T-helper 9 cell (primary cell): ENCODE results near the gene CACNA1A.
"Not testable (repeated sequence)": the region's sequence is repeated elsewhere in the genome, so short reads cannot be mapped to it uniquely, and the experiment has no call there.

Source experiments
- DNase-seq: peaks from one replicate; pipeline ENCODE4 v3.0.0-alpha.2; 2020

The CACNA1A gene

DNA sequence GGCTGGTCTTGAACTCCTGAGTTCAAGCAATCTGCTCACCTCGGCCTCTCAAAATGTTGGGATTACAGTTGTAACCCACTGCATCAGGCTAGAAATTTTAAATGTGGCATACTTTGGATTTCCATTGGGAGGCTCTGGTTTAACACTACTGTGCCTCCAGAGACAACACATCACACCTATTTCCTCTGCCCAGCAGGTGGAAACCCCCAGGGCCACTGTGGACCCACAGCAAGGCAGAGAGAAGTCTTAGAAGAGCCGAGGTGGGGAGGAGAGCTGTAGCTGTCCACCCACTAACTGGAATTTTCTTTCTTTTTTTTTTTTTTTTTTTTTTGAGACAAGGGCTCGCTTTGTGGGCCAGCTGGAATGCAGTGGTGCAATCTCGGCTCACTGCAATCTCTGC is 316.7 kb downstream of the CACNA1A start:
- DNase-seq, result no peak

DNA sequence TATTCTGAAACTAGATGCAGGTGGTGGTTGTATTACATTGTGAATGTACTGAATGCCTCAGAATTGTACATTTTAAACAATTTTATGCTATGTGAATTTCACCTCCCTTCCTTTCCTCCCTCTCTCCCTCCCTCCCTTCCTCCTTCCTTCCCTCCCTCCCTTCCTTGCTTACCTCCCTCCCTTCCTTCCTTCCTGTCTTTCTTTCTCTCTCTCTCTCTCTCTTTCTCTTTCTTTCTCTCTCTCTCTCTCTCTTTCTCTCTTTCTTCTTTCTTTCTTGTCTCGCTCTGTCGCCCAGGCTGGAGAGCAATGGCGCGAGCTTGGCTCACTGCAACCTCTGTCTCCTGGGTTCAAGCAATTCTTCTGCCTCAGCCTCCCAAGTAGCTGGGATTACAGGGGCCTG is 318.9 kb downstream of the CACNA1A start:
- DNase-seq, result no peak

DNA sequence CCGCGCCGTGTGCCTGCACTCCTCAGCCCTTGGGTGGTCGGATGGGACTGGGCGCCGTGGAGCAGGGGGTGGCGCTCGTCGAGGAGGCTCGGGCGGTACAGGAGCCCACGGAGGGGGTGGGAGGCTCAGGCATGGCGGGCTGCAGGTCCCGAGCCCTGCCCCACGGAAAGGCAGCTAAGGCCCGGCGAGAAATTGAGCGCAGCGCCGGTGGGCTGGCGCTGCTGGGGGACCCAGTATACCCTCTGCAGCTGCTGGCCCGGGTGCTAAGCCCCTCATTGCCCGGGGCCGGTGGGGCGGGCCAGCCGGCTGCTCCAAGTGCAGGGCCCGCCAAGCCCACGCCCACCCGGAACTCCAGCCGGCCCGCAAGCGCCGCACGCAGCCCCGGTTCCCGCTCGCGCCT is 319.6 kb downstream of the CACNA1A start:
- DNase-seq, result not testable (repeated sequence)

DNA sequence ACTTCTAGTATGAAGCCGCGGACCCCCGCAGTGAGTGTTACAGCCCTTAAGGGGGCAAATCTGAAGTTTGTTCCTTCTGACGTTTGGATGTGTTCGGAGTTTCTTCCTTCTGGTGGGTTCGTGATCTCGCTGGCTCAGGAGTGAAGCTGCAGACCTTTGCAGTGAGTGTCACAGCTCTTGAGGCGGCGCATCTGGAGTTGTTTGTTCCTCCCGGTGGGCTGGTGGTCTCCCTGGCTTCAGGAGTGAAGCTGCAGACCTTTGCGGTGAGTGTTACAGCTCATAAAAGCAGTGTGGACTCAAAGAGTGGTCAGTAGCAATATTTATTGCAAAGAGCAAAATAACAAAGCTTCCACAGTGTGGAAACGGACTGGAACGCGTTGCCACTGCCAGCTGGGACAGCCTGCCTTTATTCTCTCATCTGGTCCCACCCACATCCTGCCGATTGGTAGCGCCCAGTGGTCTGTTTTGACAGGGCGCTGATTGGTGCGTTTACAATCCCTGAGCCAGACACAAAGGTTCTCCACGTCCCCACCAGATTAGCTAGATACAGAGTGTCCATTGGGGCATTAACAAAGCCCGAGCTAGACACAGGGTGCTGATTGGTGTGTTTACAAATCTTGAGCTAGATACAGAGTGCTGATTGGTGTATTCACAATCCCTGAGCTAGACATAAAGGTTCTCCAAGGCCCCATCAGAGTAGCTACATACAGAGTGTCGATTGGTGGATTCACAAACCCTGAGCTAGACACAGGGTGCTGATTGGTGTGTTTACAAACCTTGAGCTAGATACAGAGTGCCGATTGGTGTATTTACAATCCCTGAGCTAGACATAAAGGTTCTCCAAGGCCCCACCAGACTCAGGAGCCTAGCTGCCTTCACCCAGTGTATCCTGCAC is 320.3 kb downstream of the CACNA1A start:
- DNase-seq, result not testable (repeated sequence)

DNA sequence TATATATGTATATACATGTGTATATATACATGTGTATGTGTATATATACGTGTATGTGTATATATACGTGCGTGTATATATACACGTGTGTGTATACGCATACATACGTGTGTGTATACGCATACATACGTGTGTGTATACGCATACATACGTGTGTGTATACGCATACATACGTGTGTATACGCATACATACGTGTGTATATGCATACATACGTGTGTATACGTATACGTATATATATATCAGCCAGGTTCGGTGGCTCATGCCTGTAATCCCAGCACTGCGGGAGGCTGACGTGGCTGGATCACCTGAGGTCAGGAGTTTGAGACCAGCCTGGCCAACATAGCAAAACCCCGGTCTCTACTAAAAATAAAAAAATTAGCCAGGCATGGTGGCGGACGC is 321.4 kb downstream of the CACNA1A start:
- not testable (repeated sequence) for DNase-seq

DNA sequence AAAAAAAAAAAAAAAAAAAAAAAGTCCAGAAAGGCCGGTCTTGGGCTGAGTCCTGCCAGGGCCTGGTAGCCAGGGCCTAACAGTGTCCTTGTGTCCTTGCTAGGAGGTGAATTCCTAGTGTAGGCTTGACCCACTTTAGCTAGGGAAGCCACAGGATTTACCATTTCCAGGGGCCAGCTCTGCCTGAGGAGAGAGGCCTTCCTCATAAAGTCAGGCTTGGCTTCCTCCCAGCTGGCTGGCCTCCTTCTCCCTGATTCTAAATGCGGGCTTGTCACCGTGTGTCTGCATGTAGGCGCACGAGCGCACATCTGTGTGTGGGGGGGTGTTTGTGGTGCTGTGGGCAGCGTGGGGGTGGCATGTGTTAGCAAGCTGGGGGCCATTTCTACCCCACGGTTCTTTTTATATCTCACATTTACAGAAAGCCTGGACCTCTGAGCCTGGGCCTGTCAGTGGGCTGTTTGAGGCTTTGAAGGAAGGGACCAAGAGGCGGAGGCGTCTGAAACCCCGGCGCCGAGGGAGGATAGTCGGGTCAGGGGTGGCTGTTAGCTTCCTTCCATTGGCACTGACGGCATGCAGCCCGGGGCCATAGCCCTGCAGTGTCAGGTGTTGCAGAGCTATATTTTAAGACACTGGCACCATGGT is 324.4 kb downstream of the CACNA1A start:
- no peak for DNase-seq

DNA sequence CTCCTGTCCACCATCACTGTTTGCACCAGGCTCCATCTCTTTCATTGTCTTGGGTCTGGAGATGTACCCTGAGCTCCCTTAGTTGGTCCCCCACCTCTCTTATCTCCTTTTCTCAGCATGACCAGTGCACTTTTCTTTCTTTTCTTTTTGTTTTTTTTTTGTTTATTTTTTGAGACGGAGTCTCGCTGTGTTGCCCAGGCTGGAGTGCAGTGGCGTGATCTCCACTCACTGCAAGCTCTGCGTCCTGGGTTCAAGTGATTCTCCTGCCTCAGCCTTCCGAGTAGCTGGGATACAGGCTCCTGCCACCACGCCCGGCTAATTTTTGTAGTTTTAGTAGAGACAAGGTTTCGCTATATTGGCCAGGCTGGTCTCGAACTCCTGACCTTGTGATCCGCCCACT is 328.0 kb downstream of the CACNA1A start:
- DNase-seq, result not testable (repeated sequence)

DNA sequence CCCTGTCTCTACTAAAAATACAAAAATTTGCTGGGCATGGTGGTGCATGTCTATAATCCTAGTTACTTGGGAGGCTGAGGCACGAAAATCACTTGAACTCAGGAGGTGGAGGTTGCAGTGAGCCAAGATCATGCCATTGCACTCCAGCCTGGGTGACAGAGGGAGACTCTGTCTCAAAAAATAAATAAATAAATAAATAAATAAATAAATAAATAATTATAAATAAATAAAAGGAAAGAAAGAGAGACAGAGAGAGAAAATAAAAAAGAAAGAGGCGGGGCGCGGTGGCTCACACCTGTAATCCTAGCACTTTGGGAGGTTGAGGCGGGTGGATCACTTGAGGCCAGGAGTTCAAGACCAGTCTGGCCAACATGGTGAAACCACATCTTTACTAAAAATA is 328.7 kb downstream of the CACNA1A start:
- not testable (repeated sequence) for DNase-seq

DNA sequence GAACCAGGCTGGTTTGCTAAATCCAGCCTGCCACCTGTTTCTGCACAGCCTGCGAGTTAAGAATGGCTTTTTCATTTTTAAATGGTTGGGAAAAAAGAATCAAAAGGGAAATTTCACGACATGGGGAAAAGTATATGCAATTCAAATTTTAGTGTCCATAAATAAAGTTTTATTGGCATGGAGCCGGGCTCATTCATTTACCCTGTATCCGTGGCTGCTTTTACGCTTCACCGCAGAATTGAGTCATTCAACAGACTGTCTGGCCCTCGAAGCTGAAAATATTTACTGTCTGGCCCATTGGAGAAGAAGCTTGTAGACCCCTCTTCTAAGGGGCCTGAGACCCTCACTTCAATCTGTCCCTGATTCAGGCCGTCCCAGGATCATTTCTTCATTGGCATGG is 329.9 kb downstream of the CACNA1A start:
- no peak for DNase-seq

DNA sequence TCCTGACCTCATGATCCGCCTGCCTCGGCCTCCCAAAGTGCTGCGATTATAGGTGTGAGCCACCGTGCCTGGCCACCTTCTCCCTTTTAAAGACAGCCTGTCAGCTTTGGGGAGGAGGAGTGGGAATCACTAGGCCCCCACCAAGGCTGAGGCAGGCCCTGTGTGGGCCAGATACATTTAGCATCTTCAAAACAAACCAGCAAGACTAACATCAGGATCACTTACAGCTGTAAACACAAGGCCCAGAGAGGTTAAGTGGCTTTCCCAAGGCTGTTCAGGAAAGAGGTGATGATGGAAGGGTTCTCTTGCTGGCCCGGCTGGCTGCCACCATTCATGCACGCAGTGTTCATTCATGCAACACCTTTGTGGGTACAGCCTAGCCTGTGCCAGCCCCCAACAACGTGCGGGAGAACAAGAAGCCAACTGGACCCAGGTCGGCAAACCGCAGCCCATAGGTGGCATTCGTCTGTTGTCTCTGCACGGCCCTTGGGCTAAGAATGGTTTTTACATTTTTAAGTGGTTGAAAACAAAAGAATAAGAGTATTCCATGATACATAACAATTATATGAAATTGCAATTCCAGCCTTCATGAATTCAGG is 333.0 kb downstream of the CACNA1A start:
- DNase-seq, result no peak

DNA sequence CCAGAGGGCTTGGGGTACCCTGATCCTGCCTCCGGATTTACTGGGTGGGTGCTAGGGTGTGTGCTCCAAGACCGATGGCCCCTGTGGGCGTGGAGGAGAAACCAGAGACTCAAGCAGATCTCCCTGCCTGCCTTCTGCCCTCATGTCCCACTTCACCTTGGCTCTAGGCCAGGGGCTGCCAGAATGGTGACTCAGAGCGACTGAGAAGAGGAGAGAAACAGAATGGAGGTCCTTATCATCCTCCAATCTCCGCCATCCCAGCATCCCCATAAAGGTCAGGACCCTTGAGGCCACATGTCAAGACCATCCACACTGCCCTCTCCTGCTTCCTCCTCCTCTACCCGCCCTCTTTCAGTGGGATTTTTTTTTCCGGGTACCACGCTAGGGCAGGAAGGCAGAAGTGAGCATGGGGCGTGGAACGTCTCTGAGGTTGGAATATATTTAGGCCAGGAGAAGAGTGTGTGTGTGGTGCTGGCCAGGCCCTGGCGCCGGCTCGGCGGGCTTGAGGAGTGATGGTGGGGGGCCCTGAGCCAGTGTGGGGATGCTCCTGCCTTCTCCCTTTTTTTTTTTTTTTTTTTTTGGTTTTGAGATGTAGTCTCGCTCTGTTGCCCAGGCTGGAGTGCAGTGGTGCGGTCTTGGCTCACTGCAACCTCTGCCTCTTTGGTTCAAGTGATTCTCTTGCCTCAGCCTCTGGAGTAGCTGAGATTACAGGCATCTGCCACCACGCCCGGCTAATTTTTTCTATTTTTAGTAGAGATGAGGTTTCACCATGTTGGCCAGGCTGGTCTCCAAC is 333.7 kb downstream of the CACNA1A start:
- DNase-seq, result peak; percentile 76

DNA sequence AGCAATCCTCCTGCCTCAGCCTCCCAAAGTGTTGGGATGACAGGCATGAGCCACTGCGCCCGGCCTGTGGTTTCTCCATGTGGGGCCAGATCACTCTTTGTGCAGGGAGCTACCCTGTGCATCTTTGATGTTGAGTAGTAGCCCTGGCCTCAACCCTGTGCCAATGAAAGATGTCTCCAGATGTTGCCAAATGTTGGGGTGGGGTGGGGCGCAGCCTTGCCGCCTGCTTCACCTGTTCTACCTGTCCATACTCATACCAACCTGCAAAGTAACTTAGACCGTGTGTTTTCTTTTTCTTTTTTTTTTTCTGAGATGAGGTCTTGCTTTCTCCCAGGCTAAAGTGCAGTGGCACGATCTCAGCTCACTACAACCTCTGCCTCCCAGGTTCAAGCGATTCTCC is 335.1 kb downstream of the CACNA1A start:
- DNase-seq, result no peak

DNA sequence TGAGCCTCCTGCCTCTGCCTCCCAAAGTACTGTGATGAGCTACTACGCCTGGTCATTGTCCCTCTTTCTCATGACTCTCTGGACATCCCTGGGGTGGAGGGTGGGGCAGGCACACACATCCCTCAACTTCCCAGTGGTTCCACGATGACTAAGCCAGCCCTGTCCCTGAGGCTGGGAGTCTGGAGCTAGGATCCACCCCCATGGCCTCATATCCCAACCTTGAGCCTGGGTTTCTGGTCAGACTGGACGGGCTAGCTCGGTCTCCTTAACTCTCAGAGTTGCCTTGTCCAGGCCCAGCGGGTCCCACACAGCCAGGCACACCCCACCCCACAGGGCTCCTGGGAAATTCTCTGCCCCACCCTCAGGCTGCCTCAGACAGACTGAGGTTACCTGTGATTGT is 336.5 kb downstream of the CACNA1A start:
- DNase-seq, result no peak

DNA sequence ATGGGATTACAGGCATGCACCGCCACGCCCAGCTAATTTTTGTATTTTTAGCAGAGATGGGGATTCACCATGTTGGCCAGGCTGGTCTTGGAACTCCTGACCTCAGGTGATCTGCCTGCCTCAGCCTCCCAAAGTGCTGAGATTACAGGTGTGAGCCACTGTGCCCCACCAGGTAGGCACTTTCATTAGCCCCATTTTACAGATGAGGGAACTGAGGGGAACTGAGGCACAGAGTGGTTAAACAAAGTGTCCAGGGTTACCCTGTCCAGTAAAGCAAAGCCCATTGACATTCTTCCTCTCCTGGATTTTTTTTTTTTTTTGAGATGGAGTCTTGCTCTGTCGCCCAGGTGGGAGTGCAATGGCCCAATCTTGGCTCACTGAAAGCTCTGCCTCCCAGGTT is 340.1 kb downstream of the CACNA1A start:
- DNase-seq, result not testable (repeated sequence)

DNA sequence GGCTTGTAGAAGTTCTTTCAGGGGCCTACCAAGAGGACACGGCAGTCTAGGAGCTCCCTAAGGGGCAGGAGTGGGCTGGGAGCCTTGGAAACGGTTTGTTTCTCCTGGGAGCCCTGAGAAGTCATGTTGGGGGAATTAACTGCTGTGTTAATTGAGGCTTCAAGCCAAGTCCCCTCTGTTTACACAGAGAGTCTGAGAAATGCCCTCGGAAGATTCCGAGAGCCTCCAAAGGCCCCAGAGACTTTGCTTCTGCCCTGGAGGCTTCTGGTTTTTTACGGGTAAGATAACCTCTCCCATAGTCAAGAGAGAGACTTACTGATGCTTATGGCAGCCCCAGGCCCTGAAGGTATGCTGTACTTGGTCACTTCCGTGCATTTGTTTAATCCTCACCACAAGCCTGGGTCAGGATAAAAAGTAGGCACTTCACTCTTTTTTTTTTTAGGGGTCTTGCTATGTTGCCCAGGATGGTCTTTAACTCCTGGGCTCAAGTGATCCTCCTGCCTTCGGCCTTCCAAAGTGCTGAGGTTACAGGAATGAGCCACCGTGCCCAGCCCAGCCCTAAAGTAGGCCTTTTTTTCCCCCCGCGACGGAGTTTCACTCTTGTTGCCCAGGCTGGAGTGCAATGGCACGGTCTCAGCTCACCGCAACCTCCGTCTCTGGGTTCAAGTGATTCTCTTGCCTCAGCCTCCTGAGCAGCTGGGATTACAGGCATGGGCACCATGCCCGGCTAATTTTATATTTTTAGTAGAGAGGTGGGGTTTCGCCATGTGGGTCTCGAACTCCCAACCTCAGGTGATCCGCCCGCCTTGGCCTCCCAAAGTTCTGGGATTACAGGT is 340.9 kb downstream of the CACNA1A start:
- DNase-seq, result no peak

DNA sequence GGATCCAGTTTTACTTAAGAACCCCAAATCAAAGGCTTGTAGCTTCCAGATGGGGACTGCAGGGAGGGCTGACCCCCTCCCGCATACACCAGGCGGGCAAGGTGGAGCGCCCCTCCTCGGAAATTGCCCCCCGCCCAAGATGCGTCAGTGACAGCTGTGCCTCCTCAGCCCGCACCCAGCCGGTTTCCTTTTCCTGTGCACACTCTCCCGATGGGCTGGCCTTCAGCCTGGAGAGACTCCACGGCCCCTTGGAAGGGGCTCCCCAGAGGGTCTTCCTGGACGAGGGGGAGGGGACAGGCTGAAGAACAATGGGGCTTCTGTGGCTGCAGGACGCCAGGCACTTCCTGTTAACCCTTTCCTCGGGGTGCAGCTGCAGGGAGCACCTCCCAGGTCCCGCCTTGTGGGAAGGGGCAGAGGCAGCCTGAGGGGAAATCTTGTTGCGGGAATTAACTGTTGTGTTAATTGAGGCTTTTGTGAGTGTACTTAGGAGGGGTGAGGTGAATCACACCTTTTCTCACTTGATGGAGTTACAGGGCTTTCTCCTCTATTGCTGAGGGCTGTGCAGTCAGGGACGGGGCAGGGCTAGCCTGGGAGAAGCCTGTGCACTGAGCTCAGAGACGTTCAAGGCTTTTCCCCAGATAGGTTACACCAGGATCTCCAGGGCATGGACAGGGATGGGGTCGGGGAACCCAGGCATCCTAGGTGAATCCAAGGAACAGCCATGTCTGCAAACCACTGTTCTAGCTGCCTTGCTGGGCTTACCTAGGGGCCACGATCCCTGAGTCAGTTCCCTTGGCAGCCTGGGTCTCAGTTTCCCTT is 341.7 kb downstream of the CACNA1A start:
- DNase-seq, result peak; percentile 45

DNA sequence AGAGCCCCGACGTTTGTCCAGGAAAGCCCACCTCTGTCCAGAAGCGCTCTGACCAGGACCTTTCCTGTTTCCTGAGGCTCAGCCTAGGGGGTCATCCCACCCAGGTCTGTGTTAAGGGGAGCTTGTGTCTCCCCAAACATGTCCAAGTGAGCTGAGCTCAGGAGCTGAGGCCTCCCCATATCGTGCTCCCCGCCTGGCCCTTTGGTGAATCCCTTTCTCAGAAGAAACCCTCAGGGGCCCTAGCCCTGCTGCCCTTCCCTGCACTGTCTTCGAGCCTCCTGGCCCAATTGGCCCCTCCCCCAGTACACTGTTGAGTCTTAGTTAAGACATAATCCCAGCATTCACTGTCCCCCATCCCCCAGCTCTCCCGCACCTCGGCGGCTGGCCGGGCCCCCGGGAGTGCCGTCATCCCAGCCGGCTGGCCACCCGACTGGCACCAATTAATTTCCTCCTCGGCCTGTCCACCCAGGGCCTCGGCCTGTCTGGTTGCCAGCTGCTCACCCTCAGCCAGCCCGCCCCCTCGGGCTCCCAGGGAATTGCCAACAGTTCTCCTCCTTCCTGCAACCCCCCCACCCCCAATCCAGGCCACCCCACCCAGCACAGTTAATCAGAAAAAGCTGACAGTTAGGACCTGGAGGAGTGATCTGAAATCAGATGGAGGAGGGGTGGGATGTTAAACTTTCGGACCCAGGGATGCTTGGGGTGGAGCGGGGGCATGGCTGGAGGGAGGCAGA is 342.5 kb downstream of the CACNA1A start:
- DNase-seq, result no peak

DNA sequence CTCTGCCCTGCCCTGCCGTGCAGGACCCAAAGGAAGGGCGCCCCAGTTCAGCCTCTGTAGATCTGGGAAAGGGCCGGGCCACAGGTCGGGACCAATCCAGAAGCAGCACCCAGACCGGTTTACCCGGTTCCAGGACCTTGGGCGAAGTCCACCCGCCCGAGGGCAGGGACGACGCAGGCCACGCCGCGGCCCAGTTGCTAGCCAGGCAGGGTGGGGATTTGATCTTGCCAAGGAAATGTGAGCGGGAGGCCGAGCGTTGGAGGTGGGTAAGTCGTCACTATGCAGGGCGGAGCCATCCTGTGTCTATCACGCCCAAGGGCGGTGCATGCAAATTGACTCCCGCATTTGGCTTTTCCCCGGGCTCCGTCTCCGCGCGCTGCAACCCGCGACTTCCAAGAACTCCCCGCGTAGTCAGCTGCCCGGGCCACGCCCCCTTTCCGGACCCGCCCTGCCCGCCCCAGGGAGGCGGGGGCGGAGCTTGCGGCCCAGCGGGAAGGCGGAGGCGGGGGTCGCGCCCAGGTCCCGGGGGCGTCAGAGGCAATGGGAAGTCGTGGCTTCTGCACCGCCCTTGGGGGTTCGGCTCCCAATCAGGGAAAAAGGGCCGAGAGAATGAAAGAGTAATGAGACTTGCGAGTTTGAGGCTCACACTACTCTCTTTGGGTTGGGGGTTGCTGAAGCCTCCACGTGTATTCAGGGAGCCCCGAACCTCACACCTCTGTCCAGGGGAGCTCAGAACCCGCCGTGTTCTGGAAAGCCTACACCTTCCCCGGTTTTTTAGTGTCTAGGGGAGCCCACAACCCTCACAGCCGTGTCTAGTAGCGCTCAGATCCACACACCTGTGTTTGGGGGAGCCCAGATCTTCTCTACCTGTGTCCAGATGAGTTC is 343.3 kb downstream of the CACNA1A start:
- DNase-seq, result peak; percentile 75

DNA sequence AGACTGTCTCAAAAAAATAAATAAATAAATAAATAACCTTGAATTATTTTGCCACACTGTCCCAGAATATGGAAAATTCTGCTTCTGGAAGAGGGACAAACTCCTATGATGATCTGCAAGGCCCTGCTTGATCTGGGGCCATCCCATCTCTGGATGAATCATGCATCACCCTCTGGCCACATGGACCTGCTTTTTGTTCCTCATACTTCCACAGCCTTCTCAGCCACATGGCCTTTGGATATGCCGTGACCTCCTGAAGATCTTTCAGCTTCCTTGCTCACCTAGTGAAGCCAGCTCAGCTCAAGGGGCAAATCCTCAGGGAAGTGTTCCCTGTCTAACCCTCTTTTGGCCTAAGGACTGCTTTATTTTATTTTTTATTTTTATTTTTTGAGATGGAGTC is 345.7 kb downstream of the CACNA1A start:
- no peak for DNase-seq
